NCI-H2081 treated with DMSO at 0.1 percent for 48 hours (cell line): ENCODE results near the gene CSTF2T.
"Not testable (repeated sequence)": the region's sequence is repeated elsewhere in the genome, so short reads cannot be mapped to it uniquely, and the experiment has no call there.

ENCODE experiments used
- DNase-seq: peaks from one replicate; lab custom pipeline; 2025; lab: John Stamatoyannopoulos, UW

The CSTF2T gene

DNA sequence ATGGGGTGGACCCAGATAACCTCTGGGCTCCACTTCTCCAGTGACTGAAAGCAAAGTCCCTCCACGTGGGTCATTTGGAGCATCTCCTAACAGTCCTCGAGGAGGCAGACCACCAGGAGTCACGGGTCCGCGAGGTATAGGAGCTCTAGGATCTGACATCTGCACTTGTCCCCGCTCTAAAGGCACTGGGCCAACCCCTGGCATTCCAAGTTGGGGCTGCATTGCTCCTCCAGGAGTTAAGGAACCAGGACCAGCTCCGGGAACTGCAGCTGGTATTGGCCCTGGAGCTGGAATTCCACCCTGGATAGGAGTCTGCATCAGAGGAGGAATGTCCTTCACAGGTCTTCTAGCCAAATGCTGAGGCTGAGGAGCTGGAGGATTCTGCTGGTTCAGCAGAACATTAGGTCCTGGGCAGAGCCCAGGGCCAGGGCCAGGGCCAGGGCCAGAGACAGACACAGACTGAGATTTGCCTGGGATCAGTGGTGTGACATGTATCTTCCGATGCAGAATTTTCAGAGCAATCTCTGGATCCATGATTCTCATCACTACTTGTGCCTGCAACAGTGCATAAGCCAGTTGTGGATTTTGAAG is 827 bp downstream of the CSTF2T start:
- no peak for DNase-seq

- DNase-seq: no peak
These were observed 3.1 kb downstream of the CSTF2T start for GRCh38 chr10:51696251-51696650.

- no peak for DNase-seq
These were observed 5.2 kb downstream of the CSTF2T start for GRCh38 chr10:51694086-51694768.

GRCh38 chr10:51691135-51691534 is 8.3 kb downstream of the CSTF2T start:
- DNase-seq: no peak

GRCh38 chr10:51689536-51689935 is 9.9 kb downstream of the CSTF2T start:
- DNase-seq: no peak

- not testable (repeated sequence) for DNase-seq
These were observed 10.6 kb downstream of the CSTF2T start for GRCh38 chr10:51688826-51689225.

DNA sequence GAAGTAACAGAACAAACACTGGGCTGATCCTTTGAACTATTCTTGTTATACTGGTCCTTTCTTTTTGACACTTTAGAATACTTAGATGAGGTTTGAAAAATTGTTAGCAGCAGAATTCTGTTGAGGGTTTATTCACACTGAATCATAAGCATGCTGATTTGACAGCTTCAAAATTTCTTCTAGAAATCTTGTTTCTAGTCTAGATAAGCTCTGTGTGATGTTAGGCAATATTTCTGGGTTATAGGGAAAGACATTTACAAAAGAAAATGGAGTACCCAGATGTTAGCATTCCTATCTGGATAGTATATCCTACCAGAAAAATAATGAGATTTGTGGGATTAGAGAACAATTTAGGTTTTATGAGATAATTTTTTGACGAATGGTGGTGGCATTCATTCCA is 12.1 kb downstream of the CSTF2T start:
- DNase-seq: no peak

DNA sequence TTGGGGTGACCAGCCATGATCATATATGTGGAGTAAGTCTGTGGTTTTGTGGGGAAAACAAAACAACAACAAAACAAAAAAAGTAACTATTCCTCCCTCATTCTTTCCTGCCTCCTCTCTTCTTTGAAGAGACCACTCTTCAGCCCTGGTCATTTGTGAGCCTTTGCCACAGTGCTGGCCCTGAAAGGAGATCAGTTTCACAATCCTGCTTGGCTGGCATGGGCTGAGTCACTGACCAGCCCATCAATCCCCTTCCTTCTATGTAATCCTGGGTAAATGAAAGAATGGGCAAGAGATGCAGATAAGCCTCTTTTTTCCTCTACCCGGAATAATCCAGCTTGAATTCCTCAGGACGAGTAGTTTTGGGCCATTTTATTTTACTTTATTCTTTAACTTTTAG is 13.6 kb downstream of the CSTF2T start:
- DNase-seq: no peak

GRCh38 chr10:51683031-51683691 is 16.2 kb downstream of the CSTF2T start:
- no peak for DNase-seq

DNA sequence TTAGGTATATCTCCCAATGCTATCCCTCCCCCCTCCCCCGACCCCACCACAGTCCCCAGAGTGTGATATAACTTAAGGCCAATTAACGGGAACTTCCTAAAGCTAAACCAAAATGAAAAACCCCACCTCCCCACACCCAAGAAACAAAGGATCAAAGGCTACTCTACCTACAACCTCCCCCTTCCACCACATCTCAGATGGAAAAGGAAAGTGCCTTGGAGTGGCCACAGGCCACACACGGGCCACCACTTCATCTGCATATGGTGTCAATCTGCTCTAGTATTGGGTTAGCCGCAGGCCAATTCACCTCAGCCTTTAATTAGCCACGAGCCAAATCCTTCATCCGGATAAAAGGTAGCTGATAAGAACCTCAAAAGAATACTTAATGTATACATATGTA is 19.6 kb downstream of the CSTF2T start:
- no peak for DNase-seq

GRCh38 chr10:51675088-51675487 is 24.3 kb downstream of the CSTF2T start:
- no peak for DNase-seq

- no peak for DNase-seq
These were observed 27.3 kb downstream of the CSTF2T start for GRCh38 chr10:51672039-51672535.

DNA sequence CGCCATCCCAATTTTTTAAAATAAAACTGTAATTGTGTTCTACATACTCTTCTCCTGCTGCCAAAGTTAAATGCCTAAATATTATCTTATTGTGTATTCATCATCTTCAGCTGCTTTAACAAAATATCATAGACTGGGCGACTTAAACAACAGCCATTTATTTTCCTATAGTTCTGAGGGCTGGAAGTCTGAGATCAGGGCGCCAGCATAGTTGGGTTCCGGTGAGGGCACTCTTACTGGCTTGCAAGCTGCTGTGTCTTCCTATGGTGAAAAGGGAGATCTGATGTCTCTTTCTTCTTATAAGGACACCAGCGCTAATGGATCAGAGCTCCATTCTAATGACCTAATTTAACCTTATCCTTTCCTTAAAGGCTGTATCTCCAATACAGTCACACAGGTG is 30.4 kb downstream of the CSTF2T start:
- no peak for DNase-seq

DNA sequence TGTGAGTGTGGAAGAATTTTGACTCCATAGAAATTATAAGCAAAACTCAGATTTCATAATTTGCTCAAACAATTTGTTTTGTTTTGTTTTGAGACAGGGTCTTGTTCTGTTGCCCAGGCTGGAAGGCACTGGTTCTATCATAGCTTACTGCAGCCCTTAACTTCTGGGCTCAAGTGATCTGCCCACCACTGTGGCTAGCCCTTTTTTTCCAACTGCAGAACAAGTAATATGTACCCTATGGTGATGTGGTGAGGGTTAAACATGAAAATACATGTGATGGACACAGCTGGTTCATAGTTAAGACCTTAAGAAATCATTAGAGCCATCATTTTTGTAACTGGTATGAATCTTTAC is 31.1 kb downstream of the CSTF2T start:
- no peak for DNase-seq

DNA sequence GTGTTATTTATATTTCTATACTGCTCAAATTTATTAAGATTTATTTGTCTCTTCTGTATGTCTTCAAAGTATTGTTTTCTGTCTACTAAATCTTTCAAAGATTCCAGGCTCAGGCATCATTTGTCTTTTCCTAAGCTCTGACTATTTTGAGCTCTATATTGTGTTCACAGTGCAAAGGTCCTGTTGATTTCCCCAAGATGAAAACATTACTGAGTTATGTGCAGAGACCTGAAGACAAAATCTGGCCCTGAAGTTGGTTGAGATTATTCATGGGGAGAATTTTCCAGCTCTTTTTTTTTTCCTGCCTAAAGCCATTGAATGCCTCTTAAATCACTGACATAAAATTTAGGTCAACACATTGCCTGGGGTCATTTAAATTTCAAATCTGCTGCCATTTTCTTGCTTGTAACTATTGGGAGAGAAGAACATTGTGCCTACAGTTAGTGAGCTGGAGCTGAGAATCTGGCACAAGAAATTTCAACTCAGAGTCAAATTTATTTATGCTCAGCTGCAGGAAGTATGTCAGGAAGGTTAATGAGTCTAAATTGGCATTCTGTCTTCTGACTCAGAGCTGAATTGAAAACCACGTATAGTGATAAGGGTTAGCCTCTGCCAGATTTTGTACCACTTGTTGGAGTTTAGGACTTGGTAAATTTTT is 31.6 kb downstream of the CSTF2T start:
- no peak for DNase-seq

DNA sequence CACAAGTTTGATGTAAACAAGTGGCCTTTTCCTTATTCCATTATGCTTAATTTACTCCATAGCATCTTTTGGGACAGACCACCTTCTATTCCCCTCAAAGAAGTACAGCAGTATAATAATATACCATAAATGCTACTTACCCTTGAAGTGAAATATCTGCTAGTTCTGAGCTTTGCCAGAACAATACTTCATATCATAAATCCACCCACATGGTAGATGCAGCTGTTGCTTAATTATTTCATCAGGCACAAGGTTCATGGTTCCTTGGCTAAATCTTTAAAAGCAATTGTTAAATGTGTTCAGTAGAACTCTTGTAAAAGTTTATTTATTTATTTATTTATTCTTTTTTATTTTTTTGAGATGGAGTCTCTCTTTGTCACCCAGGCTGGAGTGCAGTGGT is 32.9 kb downstream of the CSTF2T start:
- DNase-seq: no peak

DNA sequence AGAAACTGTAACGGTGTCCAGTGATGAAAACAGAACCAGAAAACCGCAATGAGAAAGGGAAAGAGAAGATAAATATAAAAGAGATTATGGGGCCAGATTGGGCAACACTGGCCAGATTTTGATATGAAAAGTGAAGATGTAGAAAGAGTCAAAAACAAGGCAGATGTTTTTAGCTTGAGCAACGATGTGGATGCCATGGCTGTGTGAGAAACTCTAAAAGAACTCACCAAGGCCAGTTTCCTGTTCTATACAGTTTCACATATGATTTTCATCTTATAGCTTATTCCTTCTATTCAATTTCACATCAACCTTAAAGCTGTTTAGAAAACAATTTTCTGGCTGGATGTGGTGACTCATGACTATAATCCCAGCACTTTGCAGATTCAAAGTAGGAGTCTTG is 36.3 kb downstream of the CSTF2T start:
- DNase-seq: no peak

DNA sequence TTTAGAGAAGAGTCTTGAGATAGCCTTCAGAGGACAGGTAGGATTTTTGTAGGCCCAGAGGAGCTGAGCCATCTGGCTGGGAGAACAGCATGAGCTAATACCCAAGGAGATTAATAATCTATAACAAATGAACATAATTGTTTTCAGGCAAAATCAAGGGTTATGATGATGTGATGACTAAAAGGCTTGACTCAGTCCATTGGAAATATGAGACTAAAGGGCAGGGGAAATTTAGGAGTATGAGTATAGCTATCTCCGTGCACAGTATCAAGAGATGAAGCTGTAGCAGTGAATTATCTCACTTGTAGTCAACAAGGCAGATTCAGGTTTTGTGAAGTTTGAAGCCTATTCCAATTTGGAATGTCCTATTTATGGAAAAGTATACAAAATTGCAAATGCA is 40.1 kb downstream of the CSTF2T start:
- DNase-seq: no peak

- no peak for DNase-seq
These were observed 41.4 kb downstream of the CSTF2T start for GRCh38 chr10:51658000-51658399.

GRCh38 chr10:51656503-51656902 is 42.9 kb downstream of the CSTF2T start:
- no peak for DNase-seq

DNA sequence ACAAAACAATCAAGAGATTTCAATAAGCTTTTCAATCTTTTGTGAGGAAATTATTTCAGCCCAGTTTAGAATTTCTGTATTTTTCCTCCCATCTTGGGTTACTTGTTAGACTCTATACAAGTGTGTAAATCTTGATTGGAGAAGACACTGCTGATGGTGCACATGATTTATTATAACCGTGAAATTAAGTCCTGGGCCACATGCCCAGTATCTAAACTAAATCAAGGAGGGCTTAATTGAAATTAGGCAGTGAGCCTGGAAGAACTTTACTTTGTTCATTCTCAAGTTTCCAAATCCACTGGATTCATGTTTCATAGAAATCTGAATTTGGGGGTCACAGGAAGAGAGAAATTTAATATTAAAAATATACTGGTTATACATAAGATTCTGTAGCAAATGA is 44.5 kb downstream of the CSTF2T start:
- no peak for DNase-seq

GRCh38 chr10:51653025-51653424 is 46.4 kb downstream of the CSTF2T start:
- no peak for DNase-seq

DNA sequence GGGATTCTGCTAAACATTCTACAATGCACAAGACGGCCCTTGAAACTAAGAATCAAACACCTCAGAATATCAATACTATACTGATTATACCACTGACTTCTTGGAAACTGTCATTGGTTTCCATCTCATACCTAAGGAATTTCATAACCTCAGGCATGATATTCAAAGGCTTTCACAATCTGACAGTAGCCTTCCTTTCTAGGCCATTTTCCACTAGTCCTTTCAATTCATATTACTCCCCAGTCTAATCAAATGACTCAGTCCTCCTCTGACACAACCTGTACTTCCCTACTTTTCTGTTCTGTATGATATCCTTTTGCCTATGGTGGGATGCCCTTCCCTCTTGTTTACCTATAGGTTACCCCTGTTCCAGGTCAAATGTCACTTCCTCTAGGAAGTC is 48.3 kb downstream of the CSTF2T start:
- no peak for DNase-seq
